CD4-positive, alpha-beta T cell (primary cell): ENCODE data around the gene RIMBP3C. TPM values are rescaled to one million over a fixed set of nuclear protein-coding genes. Genes with fewer than 3 reads are reported as not detected.
A peak's percentile ranks its signal among the peaks of the same experiment; 100 is the strongest.
"Not testable (repeated sequence)": the region's sequence is repeated elsewhere in the genome, so short reads cannot be mapped to it uniquely, and the experiment has no call there.

Experiments
- ATAC-seq: fragments of 200-7000 bp; cut with Tn5 transposase; one replicate; pipeline ENCODE4 v1.10.0; 2022; ENCODE audit warnings: mild to moderate bottlenecking; ENCODE audit not compliant: poor library complexity
- CTCF ChIA-PET: fragments of 350-600 bp; sonication (Branson Sonifier 250); formaldehyde crosslinking; loops from one replicate; lab custom pipeline; 2021; ENCODE audit warnings: antibody characterized with exemption, inconsistent platforms; lab: Charles Lee
- POLR2A ChIA-PET: fragments of 350-600 bp; sonication (Branson Sonifier 250); formaldehyde crosslinking; loops from one replicate; lab custom pipeline; 2021; ENCODE audit warnings: antibody characterized with exemption, inconsistent platforms; lab: Charles Lee
- DNase-seq, 14 experiments: peaks; one replicate each; pipeline ENCODE4 v3.0.0-alpha.2; 2013 to 2020; ENCODE audit warnings: mixed read lengths in 2 of 14
- H3K27ac ChIP-seq, 2 donors: one replicate each; pipeline versions ENCODE4 v1.5.1 to v1.7.0; 2013; ENCODE audit warnings: low read length in 2 of 2, low read depth in 1 of 2, mild to moderate bottlenecking in 1 of 2
- H3K27me3 ChIP-seq, 2 experiments: 1 replicate in 1 of 2; 2 replicates in 1 of 2; pipeline versions ENCODE4 v1.6.1 to v1.7.0; 2013; ENCODE audit warnings: low read length in 2 of 2, control low read depth in 1 of 2, mild to moderate bottlenecking in 1 of 2, moderate library complexity in 1 of 2; ENCODE audit not compliant: insufficient read depth in 2 of 2, control insufficient read depth in 1 of 2
- H3K36me3 ChIP-seq: one replicate; pipeline ENCODE4 v1.6.1; 2013; ENCODE audit warnings: low read length, control low read depth; ENCODE audit not compliant: insufficient read depth
- H3K4me1 ChIP-seq: one replicate; pipeline ENCODE4 v1.6.1; 2013; ENCODE audit warnings: low read length, control low read depth; ENCODE audit not compliant: insufficient read depth
- H3K4me3 ChIP-seq: one replicate; pipeline ENCODE4 v1.5.1; 2013; ENCODE audit warnings: mild to moderate bottlenecking, low read length, moderate library complexity
- H3K9me3 ChIP-seq, 2 experiments: 1 replicate in 1 of 2; 2 replicates in 1 of 2; pipeline versions ENCODE4 v1.6.1 to v1.7.0; 2013; ENCODE audit warnings: low read length in 2 of 2, mild to moderate bottlenecking in 2 of 2, control low read depth in 1 of 2, moderate library complexity in 1 of 2; ENCODE audit not compliant: control insufficient read depth in 1 of 2, insufficient read depth in 1 of 2
- H3K27ac Mint-ChIP-seq: one replicate; pipeline ENCODE4 v1.8.0; 2020; ENCODE audit warnings: mixed read lengths
- H3K27me3 Mint-ChIP-seq: one replicate; pipeline ENCODE4 v1.8.0; 2021; ENCODE audit warnings: mixed read lengths
- H3K36me3 Mint-ChIP-seq: one replicate; pipeline ENCODE4 v1.8.0; 2021; ENCODE audit warnings: low read depth, mixed read lengths
- H3K4me1 Mint-ChIP-seq: one replicate; pipeline ENCODE4 v1.8.0; 2021; ENCODE audit warnings: low read depth, mixed read lengths
- H3K4me3 Mint-ChIP-seq: one replicate; pipeline ENCODE4 v1.8.0; 2020; ENCODE audit warnings: mild to moderate bottlenecking, mixed read lengths
- H3K9me3 Mint-ChIP-seq: one replicate; pipeline ENCODE4 v1.8.0; 2020; ENCODE audit warnings: mixed read lengths
- CTCF ChIP-seq: fragments of 200-600 bp; IDR thresholded peaks from one replicate; pipeline ENCODE4 v1.8.0; 2022; ENCODE audit warnings: antibody characterized with exemption, mild to moderate bottlenecking
- intact Hi-C, 2 experiments: fragments of 100-400 bp; cut with DNase I in 1 of 2; cut with micrococcal nuclease in 1 of 2; formaldehyde crosslinking; loops; one replicate each; pipeline versions ENCODE4 v1.15.1 to v1.9.0; 2023 to 2025; cut with DNase I, micrococcal nuclease
- total RNA-seq, 174 experiments: library from RNA in 2 of 174; stranded (reverse) in 2 of 174; gene quantifications; one replicate each; pipeline ENCODE4 v1.2.3 and lab custom pipeline; 2021 to 2026

Gene RIMBP3C
- total RNA-seq, 2 experiments from 2014 or later = 0.14 TPM; not detected in 1

DNA sequence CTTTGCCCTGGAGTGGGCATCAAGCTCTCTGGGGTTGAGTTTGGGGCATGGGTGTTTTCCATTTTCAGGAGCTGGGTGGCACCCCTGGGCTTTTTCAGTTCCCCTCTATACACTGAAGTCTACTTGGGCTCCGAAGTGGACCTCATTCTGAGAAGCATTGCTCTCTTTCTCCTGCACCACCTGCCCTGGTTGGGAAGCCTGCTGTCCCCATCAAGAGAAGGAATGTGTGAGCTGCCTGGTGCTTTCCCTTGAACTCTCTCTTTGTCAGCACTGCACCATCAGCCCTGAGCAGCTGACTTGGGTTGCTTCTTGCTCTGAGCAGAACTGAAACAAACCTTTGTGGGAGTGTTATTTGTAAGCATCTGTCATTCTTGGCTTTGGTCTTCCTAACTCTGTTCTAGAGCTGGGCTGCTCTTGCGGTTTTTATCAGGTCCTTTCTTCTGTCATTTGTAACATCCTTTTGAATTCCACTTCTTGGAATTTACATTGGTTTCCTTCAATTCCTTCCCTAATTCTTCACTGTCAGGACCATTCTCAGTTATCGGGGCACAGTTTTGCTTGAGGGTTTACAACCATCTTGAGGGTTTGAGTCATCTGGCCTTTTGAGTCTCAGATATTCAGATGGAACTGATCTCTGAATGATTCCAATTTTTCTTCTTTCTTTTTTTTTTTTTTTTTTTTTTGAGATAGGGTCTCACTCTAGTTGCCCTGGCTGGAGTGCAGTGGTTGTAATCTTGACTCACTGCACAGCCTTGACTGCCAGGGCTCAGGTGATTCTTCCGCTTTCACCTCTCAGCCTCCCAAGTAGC lies 36.7 kb upstream of the RIMBP3C start:
- H3K9me3 Mint-ChIP-seq = no peaks in the 10 kb centered on the region
- H3K27me3 Mint-ChIP-seq = no peaks in the 10 kb centered on the region
- H3K4me1 Mint-ChIP-seq = peaks cover 59% of the 10 kb centered on the region
- DNase-seq = peak in 3 of 14 experiments; percentile 5 to 35 (median 29)
- H3K4me3 ChIP-seq = no peak overlapping the region
- ChIA-PET CTCF (interaction anchor here (0.6 to 0.8 kb wide), 2 partner anchors 9 to 28 kb away, joined by 3 read pairs; no protein-coding TSS in a partner anchor), POLR2A (interaction anchor here (1.7 kb wide), 1 partner anchor 18 kb away, joined by 3 read pairs; no protein-coding TSS in a partner anchor)
- peak overlapping the region; percentile 27 for H3K4me3 Mint-ChIP-seq
- H3K27ac Mint-ChIP-seq = peak overlapping the region; percentile 79
- TF ChIP-seq CTCF = no peak
- H3K9me3 ChIP-seq = no peaks in the 10 kb centered on the region
- H3K27ac ChIP-seq = peak overlapping the region in 1 of 2 donors; percentile 9
- intact Hi-C loops = no loop called here
- H3K36me3 ChIP-seq = peaks cover 34% of the 10 kb centered on the region
- peaks cover 56% of the 10 kb centered on the region for H3K4me1 ChIP-seq
- peaks cover 49% of the 10 kb centered on the region for H3K36me3 Mint-ChIP-seq
- H3K27me3 ChIP-seq = no peaks in the 10 kb centered on the region
- ATAC-seq = peak; percentile 71

DNA sequence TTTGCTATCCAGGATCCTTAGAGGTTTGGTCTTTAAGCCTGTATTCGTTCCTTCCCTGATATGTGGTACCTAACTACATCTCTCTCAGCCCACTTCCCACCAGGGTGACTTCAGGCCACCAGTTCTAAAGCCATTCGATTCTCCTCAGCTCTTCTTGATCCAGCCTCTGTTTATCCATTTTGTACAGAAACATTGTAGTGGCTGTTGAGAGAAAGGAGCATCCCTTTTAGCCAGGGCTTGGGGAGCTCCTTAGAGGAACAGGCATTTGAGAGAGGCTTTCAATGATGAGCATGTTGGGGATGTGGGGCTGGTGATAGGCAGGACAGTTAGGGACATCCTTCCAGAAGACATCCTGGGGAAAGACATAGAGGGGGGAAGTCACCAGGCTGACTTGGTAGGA lies 34.1 kb upstream of the RIMBP3C start:
- Mint-ChIP-seq H3K4me1 (peaks cover 44% of the 10 kb centered on the region), H3K9me3 (no peaks in the 10 kb centered on the region), H3K27me3 (no peaks in the 10 kb centered on the region), H3K4me3 (no peak overlapping the region), H3K36me3 (peaks cover 32% of the 10 kb centered on the region), H3K27ac (peak overlapping the region; percentile 28)
- no peak for DNase-seq
- H3K9me3 ChIP-seq = no peaks in the 10 kb centered on the region
- no peak for TF ChIP-seq CTCF
- ChIA-PET CTCF (no interaction called here), POLR2A (no interaction called here)
- H3K36me3 ChIP-seq = peaks cover 16% of the 10 kb centered on the region
- intact Hi-C loops = loop anchor here in 1 of 2 experiments (2.0 kb wide), 1 partner anchor 19 kb away; no protein-coding TSS in a partner anchor
- H3K27ac ChIP-seq = no peak overlapping the region
- peaks cover 64% of the 10 kb centered on the region for H3K4me1 ChIP-seq
- H3K4me3 ChIP-seq = no peak overlapping the region
- no peaks in the 10 kb centered on the region for H3K27me3 ChIP-seq
- no peak for ATAC-seq

DNA sequence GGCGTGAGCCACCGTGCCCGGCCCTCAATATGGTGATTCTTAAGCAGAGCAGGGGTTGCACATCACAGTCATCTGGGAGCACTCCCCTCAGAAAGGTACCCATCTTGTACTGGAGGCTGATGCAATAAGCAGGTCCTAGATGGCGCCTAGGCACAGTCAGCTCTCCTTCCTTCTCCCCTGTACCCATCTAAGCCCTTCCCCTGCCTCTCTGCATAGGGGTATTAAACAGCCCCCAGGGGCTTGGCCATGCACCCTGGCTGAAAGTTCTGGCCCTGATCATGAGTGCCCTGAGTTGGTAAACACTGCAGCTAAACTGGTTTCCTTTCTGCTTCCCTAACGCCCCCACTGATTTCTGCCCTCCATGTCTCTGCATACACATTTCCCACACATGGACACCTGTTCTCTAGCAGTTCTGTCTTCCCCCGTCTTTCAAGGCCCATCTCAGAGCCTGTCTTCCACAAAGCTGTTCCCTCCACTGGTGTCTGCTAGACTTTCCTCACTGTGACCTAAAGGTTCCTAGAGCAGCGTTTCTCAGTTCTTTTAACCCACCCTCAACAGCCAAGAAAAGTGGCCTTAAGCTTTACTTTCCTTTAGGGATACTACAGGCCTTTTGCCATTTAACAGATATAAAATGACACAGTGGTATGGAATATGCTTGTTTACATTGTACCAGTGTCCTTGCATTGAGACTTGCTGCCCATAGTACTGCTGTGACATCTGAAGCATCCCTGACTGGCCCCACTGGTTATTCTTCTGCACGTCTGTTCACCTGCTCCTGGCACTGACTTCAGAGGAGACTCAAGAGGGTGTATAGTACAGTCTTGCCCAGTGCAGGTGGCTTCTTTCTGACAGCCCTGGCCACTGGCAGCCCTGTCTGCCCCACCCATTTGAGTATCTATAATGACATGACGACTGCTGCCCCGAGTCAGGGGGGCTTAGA lies 31.8 kb upstream of the RIMBP3C start:
- no peaks in the 10 kb centered on the region for H3K27me3 ChIP-seq
- Mint-ChIP-seq H3K36me3 (peaks cover 30% of the 10 kb centered on the region), H3K27me3 (no peaks in the 10 kb centered on the region), H3K27ac (peak overlapping the region; percentile 71), H3K9me3 (no peaks in the 10 kb centered on the region), H3K4me3 (peak overlapping the region; percentile 31), H3K4me1 (peaks cover 53% of the 10 kb centered on the region)
- intact Hi-C loops = no loop called here
- DNase-seq = no peak
- H3K27ac ChIP-seq = no peak overlapping the region
- no peak overlapping the region for H3K4me3 ChIP-seq
- ChIA-PET POLR2A (no interaction called here), CTCF (interaction anchor here (0.6 kb wide), 1 partner anchor 47 kb away, joined by 4 read pairs; the partner anchor contains the start of gene YDJC)
- H3K36me3 ChIP-seq = peaks cover 16% of the 10 kb centered on the region
- H3K9me3 ChIP-seq = no peaks in the 10 kb centered on the region
- ATAC-seq = no peak
- H3K4me1 ChIP-seq = peaks cover 69% of the 10 kb centered on the region
- no peak for TF ChIP-seq CTCF

- POLR2A ChIA-PET, DNase-seq, H3K4me3 Mint-ChIP-seq, H3K4me3 ChIP-seq, CTCF ChIA-PET, H3K27me3 Mint-ChIP-seq, H3K36me3 ChIP-seq, ATAC-seq, H3K9me3 Mint-ChIP-seq, intact Hi-C loops, H3K27ac ChIP-seq, H3K27me3 ChIP-seq, H3K9me3 ChIP-seq: not testable (repeated sequence)
- Mint-ChIP-seq H3K36me3 (peaks cover 28% of the 10 kb centered on the region), H3K27ac (peak overlapping the region; percentile 12), H3K4me1 (peaks cover 53% of the 10 kb centered on the region)
- H3K4me1 ChIP-seq = peaks cover 69% of the 10 kb centered on the region
Observed at GRCh38 chr22:21581009-21581713, 29.9 kb upstream of the RIMBP3C start.
